IMR-90 (cell line): ENCODE measurements around the gene RUNX1. TPM values are rescaled to one million over a fixed set of nuclear protein-coding genes. Genes with fewer than 3 reads are reported as not detected.

Experiments used
- ATAC-seq: fragments of 200-7000 bp; cut with Tn5 transposase; 2 replicates; pipeline ENCODE4 v1.9.1; 2020; ENCODE audit warnings: low read depth, mild to moderate bottlenecking, moderate library complexity
- BruUV-seq: library from RNA; stranded (reverse); fragments of 400-500 nt; replicated peaks from 2 replicates; lab custom pipeline; 2021; lab: Mats Ljungman, UMichigan
- CTCF ChIA-PET: fragments of 300-600 bp; formaldehyde crosslinking; extraction: SDS; loops from one replicate; lab custom pipeline; 2021; ENCODE audit warnings: antibody characterized with exemption; lab: Yijun Ruan, JAX
- POLR2A ChIA-PET: fragments of 300-600 bp; sonication (Branson Sonifier 250); formaldehyde crosslinking; loops from one replicate; lab custom pipeline; 2022; ENCODE audit warnings: antibody characterized with exemption; ENCODE audit not compliant: unreplicated experiment; lab: Charles Lee
- DNase-seq: peaks from one replicate; pipeline ENCODE4 v3.0.0; 2013
- H2AFZ ChIP-seq: replicated peaks from 2 replicates; pipeline ENCODE3; 2013; ENCODE audit warnings: low read length, mild to moderate bottlenecking; ENCODE audit not compliant: poor library complexity
- H2AK5ac ChIP-seq: 2 replicates; pipeline ENCODE4 v1.6.1; 2013; ENCODE audit warnings: low read depth, low read length, inconsistent platforms
- H2AK9ac ChIP-seq: replicated peaks from 2 replicates; pipeline ENCODE3; 2013; ENCODE audit warnings: mild to moderate bottlenecking, low read depth, low read length, moderate library complexity; ENCODE audit not compliant: poor library complexity
- H2BK120ac ChIP-seq: 2 replicates; pipeline ENCODE4 v1.6.1; 2013; ENCODE audit warnings: low read depth, low read length, inconsistent platforms
- H2BK15ac ChIP-seq: 3 replicates; pipeline ENCODE4 v1.6.1; 2013; ENCODE audit warnings: low read depth, low read length, inconsistent platforms
- H2BK20ac ChIP-seq: 2 replicates; pipeline ENCODE4 v1.6.1; 2013; ENCODE audit warnings: low read depth, mild to moderate bottlenecking, inconsistent platforms, low read length, moderate library complexity
- H2BK5ac ChIP-seq: 2 replicates; pipeline ENCODE4 v1.6.1; 2013; ENCODE audit warnings: mild to moderate bottlenecking, low read depth, low read length, inconsistent platforms; ENCODE audit not compliant: poor library complexity, severe bottlenecking
- H3K14ac ChIP-seq: replicated peaks from 2 replicates; pipeline ENCODE4 v1.6.1; 2013; ENCODE audit warnings: low read depth, low read length, inconsistent platforms
- H3K18ac ChIP-seq: 2 replicates; pipeline ENCODE4 v1.6.1; 2013; ENCODE audit warnings: low read depth, low read length, control low read depth
- H3K23ac ChIP-seq: 2 replicates; pipeline ENCODE4 v1.6.1; 2013; ENCODE audit warnings: low read depth, low read length, inconsistent platforms
- H3K27ac ChIP-seq: 2 replicates; pipeline ENCODE4 v1.5.1; 2013; ENCODE audit warnings: mild to moderate bottlenecking, control low read depth, low read length; ENCODE audit not compliant: insufficient read depth
- H3K27me3 ChIP-seq: 2 replicates; pipeline ENCODE4 v1.6.1; 2013; ENCODE audit warnings: low read length; ENCODE audit not compliant: control insufficient read depth, insufficient read depth
- H3K36me3 ChIP-seq: 2 replicates; pipeline ENCODE4 v1.6.1; 2013; ENCODE audit warnings: low read length, mixed read lengths; ENCODE audit not compliant: control insufficient read depth, insufficient read depth
- H3K4ac ChIP-seq: 2 replicates; pipeline ENCODE4 v1.6.1; 2013; ENCODE audit warnings: low read depth, low read length, inconsistent platforms
- H3K4me1 ChIP-seq: 2 replicates; pipeline ENCODE4 v1.6.1; 2013; ENCODE audit warnings: low read length, mixed read lengths; ENCODE audit not compliant: control insufficient read depth, insufficient read depth
- H3K4me2 ChIP-seq: 2 replicates; pipeline ENCODE4 v1.6.1; 2013; ENCODE audit warnings: low read depth, mild to moderate bottlenecking, control low read depth, low read length, moderate library complexity
- H3K4me3 ChIP-seq: 2 replicates; pipeline ENCODE4 v1.5.1; 2013; ENCODE audit warnings: low read depth, mild to moderate bottlenecking, control low read depth, low read length, moderate library complexity; ENCODE audit not compliant: insufficient read depth
- H3K56ac ChIP-seq: 2 replicates; pipeline ENCODE4 v1.6.1; 2013; ENCODE audit warnings: low read length, inconsistent platforms; ENCODE audit not compliant: insufficient read depth; ENCODE audit errors: extremely low read depth
- H3K79me1 ChIP-seq, 2 experiments: 2 replicates each; pipeline ENCODE4 v1.6.1; 2013; ENCODE audit warnings: low read length in 2 of 2, inconsistent platforms in 1 of 2, low read depth in 1 of 2
- H3K9ac ChIP-seq: 2 replicates; pipeline ENCODE4 v1.6.1; 2013; ENCODE audit warnings: low read depth, low read length, control low read depth
- H3K9me1 ChIP-seq: 2 replicates; pipeline ENCODE4 v1.6.1; 2013; ENCODE audit warnings: low read length, inconsistent platforms; ENCODE audit not compliant: insufficient read depth
- H3K9me3 ChIP-seq: 2 replicates; pipeline ENCODE4 v1.6.1; 2013; ENCODE audit warnings: low read length; ENCODE audit not compliant: control insufficient read depth, insufficient read depth
- H4K20me1 ChIP-seq: 2 replicates; pipeline ENCODE4 v1.6.1; 2013; ENCODE audit warnings: low read length, inconsistent platforms; ENCODE audit not compliant: insufficient read depth
- H4K5ac ChIP-seq: 2 replicates; pipeline ENCODE4 v1.6.1; 2013; ENCODE audit warnings: mild to moderate bottlenecking, low read depth, low read length, control low read depth
- H4K8ac ChIP-seq, 2 experiments: 2 replicates each; pipeline ENCODE4 v1.6.1; 2013; ENCODE audit warnings: low read depth in 2 of 2, low read length in 2 of 2, control low read depth in 1 of 2, inconsistent platforms in 1 of 2
- H4K91ac ChIP-seq: 2 replicates; pipeline ENCODE4 v1.6.1; 2013; ENCODE audit warnings: low read depth, low read length, inconsistent platforms; ENCODE audit not compliant: insufficient read depth
- CHD1 ChIP-seq: IDR thresholded peaks from 2 replicates; pipeline ENCODE4 v1.6.1; 2012; ENCODE audit warnings: low read depth, low read length, improper control_type of control experiment
- FOS ChIP-seq: fragments of 150-350 bp; IDR thresholded peaks from 2 replicates; pipeline ENCODE4 v1.6.1; 2016; ENCODE audit warnings: low read depth, low read length
- MAZ ChIP-seq: IDR thresholded peaks from 2 replicates; pipeline ENCODE4 v1.6.1; 2012; ENCODE audit warnings: low read depth, mild to moderate bottlenecking, low read length, improper control_type of control experiment, moderate library complexity, borderline replicate concordance
- MXI1 ChIP-seq: IDR thresholded peaks from 2 replicates; pipeline ENCODE4 v1.6.1; 2012; ENCODE audit warnings: low read depth, mild to moderate bottlenecking, low read length, moderate library complexity, borderline replicate concordance
- POLR2A ChIP-seq: IDR thresholded peaks from 2 replicates; pipeline ENCODE4 v1.6.1; 2012; ENCODE audit warnings: mild to moderate bottlenecking, low read depth, low read length
- RAD21 ChIP-seq: IDR thresholded peaks from 2 replicates; pipeline ENCODE4 v1.6.1; 2012; ENCODE audit warnings: low read length, improper control_type of control experiment
- RCOR1 ChIP-seq: IDR thresholded peaks from 2 replicates; pipeline ENCODE4 v1.6.1; 2012; ENCODE audit warnings: mild to moderate bottlenecking, low read length, improper control_type of control experiment; ENCODE audit not compliant: insufficient replicate concordance
- SMC3 ChIP-seq: fragments of 150-350 bp; IDR thresholded peaks from 2 replicates; pipeline ENCODE4 v1.6.1; 2016; ENCODE audit warnings: low read depth, mild to moderate bottlenecking, antibody characterized with exemption, low read length, moderate library complexity
- WGBS, 2 experiments: methylation state at CpG; one replicate each; pipeline versions ENCODE4 v1.1.5 to v1.1.7; 2013; ENCODE audit warnings: missing lambda C conversion rate in 2 of 2; ENCODE audit not compliant: insufficient read length in 1 of 2; ENCODE audit errors: extremely low coverage in 2 of 2; 5-methylcytosine and 5-hydroxymethylcytosine counted together
- dilution Hi-C: fragments of 300-500 bp; cut with HindIII; formaldehyde crosslinking; loops from one replicate; pipeline ENCODE4 v1.14.3; 2018; ENCODE audit warnings: low sequenced_read_pairs; ENCODE audit not compliant: unreplicated experiment
- in situ Hi-C: fragments of 300-500 bp; cut with MboI; formaldehyde crosslinking; loops from 3 replicates; pipeline ENCODE4 v1.14.3; 2019; ENCODE audit warnings: low sequenced_read_pairs, inconsistent platforms, mixed read lengths
- intact Hi-C: fragments of 100-400 bp; cut with micrococcal nuclease; formaldehyde crosslinking; loops from 2 replicates; pipeline ENCODE4 v1.10.0; 2022
- polyA plus RNA-seq, 3 experiments: library from polyadenylated mRNA; depleted of rRNA; stranded (reverse); fragments of >200 nt; gene quantifications; 2 replicates each; pipeline ENCODE4 v1.2.3, GENCODE V29; 2012; ENCODE audit warnings: low replicate concordance in 1 of 3
- total RNA-seq: library from RNA; depleted of rRNA; stranded (reverse); fragments of >200 nt; gene quantifications from 2 replicates; pipeline ENCODE4 v1.2.3, GENCODE V29; 2012
- TF ChIP-seq, protein P1 (sequence below): fragments of 150-350 bp; IDR thresholded peaks from 2 replicates; pipeline ENCODE4 v1.6.1; 2017; ENCODE audit warnings: mild to moderate bottlenecking, antibody characterized with exemption, low read length, low read depth

Gene RUNX1
- total and polyA plus RNA-seq, 2 of the 4 experiments (the other 2 are of a cell fraction) = 34.5 to 56.5 TPM

DNA sequence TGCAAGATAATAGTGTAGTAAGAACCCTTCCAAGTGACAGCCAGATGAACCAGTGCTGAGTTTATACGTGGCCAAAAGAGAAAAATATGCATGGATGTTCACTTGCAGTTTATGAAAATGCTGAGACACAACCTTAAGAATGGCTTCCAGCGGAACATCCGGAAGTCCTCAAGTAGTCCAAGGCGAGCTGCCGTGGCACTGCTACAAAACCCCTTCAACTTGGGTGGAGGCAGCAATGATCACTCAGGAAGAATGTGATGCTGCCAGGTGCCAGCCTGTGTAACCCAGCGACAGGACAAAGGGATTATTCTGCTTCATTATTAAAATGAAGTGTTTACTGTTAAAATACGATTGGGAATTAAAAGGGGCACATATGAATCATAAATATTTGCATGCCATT is 179.6 kb downstream of the RUNX1 start:
- H2BK5ac ChIP-seq = no peak overlapping the region
- no peak overlapping the region for H4K5ac ChIP-seq
- H4K8ac ChIP-seq = no peak overlapping the region
- H4K91ac ChIP-seq = no peak overlapping the region
- H2BK20ac ChIP-seq = no peak overlapping the region
- no peak overlapping the region for H2AFZ ChIP-seq
- no peak overlapping the region for H3K4me2 ChIP-seq
- no peak overlapping the region for H3K4ac ChIP-seq
- ChIA-PET POLR2A (no interaction called here), CTCF (no interaction called here)
- H3K18ac ChIP-seq = no peak overlapping the region
- peaks cover 77% of the 10 kb centered on the region for H3K36me3 ChIP-seq
- in situ Hi-C loops (no loop called here), intact Hi-C loops (loop anchor here (5.0 kb wide), 1 partner anchor 62 kb away; no protein-coding TSS in a partner anchor), dilution Hi-C loops (no loop called here)
- no peak overlapping the region for H3K4me3 ChIP-seq
- no TSS peak for BruUV-seq
- H3K14ac ChIP-seq = no peak overlapping the region
- H2AK9ac ChIP-seq = no peak overlapping the region
- H3K27me3 ChIP-seq = no peaks in the 10 kb centered on the region
- no peak overlapping the region for H2BK15ac ChIP-seq
- H3K9me1 ChIP-seq = peaks cover 52% of the 10 kb centered on the region
- no peak for TF ChIP-seq MAZ
- no peak; the same call in 1 of the 2 replicates for TF ChIP-seq POLR2A
- TF ChIP-seq MXI1 = no peak
- no peak for TF ChIP-seq RCOR1
- TF ChIP-seq SMC3 = no peak
- TF ChIP-seq, protein P1, sequence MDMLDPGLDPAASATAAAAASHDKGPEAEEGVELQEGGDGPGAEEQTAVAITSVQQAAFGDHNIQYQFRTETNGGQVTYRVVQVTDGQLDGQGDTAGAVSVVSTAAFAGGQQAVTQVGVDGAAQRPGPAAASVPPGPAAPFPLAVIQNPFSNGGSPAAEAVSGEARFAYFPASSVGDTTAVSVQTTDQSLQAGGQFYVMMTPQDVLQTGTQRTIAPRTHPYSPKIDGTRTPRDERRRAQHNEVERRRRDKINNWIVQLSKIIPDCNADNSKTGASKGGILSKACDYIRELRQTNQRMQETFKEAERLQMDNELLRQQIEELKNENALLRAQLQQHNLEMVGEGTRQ = no peak
- TF ChIP-seq CHD1 = no peak
- no peak for TF ChIP-seq RAD21
- TF ChIP-seq FOS = no peak
- no peak overlapping the region for H3K56ac ChIP-seq
- H4K20me1 ChIP-seq = peaks cover 100% of the 10 kb centered on the region
- no peaks in the 10 kb centered on the region for H3K9me3 ChIP-seq
- H3K27ac ChIP-seq = peak overlapping the region; percentile 61; the same call in 1 of the 2 replicates
- WGBS, 2 experiments = 58% methylated on average over 3 of the region's 7 CpGs; no CpG with 5 or more reads in 1 of the 2 experiments
- no peak overlapping the region for H3K23ac ChIP-seq
- H3K4me1 ChIP-seq = peaks cover 26% of the 10 kb centered on the region
- H3K79me1 ChIP-seq = peaks cover 11 to 91% of the 10 kb centered on the region in 2 experiments; a peak in 3 of 4 replicates
- no peak for ATAC-seq
- H2AK5ac ChIP-seq = no peak overlapping the region
- no peak for DNase-seq
- no peak overlapping the region for H3K9ac ChIP-seq
- no peak overlapping the region for H2BK120ac ChIP-seq
